ENCODE data around the gene ADARB2.

ADARB2 gene

GRCh38 chr10:1210667-1211066 lies 526.7 kb downstream of the ADARB2 start:
- no peak for TF ChIP-seq Cebpa-rat (IDR thresholded peaks at IDR 0.05)
- Histone ChIP-seq H3K27me3 (no peaks in the 10 kb centered on the region), H3K27ac (no peak overlapping the region), H3K4me3 (no peak overlapping the region), H3K4me1 (no peaks in the 10 kb centered on the region), H3K9me3 (no peaks in the 10 kb centered on the region), H3K36me3 (no peaks in the 10 kb centered on the region), H3K4me2 (no peak overlapping the region), H3K9ac (no peak overlapping the region), H4K20me1 (no peaks in the 10 kb centered on the region)

- Histone ChIP-seq H3K4me3 (no peak overlapping the region), H3K36me3 (no peaks in the 10 kb centered on the region), H3K9me3 (no peaks in the 10 kb centered on the region), H3K9ac (no peak overlapping the region), H3K4me1 (no peaks in the 10 kb centered on the region), H3K27ac (no peak overlapping the region), H4K20me1 (no peaks in the 10 kb centered on the region), H3K27me3 (no peaks in the 10 kb centered on the region), H3K4me2 (no peak overlapping the region)
- no peak for TF ChIP-seq Cebpa-rat (IDR thresholded peaks at IDR 0.05)
Measured at GRCh38 chr10:1209355-1209979, 527.9 kb downstream of the ADARB2 start.

DNA sequence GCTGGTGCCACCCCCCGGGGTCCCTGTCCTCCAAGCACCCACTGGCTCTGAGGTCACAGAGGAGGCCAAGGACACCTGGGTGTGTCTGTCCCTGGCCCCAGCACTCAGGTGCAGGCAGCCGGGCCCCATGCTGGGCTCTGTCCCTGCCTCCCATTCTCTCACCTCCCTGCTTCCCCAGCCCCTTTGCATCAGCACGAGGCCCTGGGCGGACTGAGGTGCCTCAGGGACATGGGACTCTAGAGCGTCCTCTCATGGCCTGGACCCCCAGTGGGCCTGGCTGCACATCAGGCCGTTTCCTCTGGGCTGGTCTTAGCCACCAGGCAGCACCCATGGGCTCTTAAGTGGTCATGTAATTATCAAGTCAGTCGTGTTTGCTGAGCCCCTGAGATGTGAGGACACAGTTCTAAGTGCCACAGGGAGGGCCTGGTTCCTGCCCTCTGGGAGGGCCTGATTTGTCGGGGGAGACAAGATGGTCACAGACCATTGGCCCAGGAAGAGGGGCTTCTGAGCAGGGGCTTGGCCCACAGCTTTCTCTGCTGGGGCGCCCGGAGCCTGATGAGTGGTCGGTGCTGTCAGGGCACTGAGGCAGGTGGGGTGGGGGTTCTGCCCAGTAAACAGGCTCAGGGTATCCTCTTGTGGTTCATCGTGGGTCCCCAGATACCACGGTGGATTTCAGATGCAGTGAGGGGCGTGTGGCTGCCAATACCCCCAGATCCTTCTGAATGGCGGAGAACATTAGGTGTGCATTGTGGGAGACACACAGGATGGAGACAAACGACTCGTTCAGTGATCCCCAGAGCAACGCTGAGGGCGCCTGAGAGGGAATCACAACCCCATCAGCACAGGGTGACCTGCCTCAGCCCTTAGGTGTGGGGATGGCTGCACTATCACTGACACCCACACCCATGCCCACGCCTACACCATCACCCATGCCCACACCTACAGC lies 528.7 kb downstream of the ADARB2 start:
- Histone ChIP-seq H3K27me3 (no peaks in the 10 kb centered on the region), H3K36me3 (no peaks in the 10 kb centered on the region), H3K9me3 (no peaks in the 10 kb centered on the region), H3K9ac (no peak overlapping the region), H3K27ac (no peak overlapping the region), H3K4me3 (no peak overlapping the region), H3K4me1 (no peaks in the 10 kb centered on the region), H3K4me2 (no peak overlapping the region), H4K20me1 (no peaks in the 10 kb centered on the region)
- no peak for TF ChIP-seq Cebpa-rat (IDR thresholded peaks at IDR 0.05)

- Histone ChIP-seq H3K4me3 (no peak overlapping the region), H3K27me3 (no peaks in the 10 kb centered on the region), H4K20me1 (no peaks in the 10 kb centered on the region), H3K9me3 (no peaks in the 10 kb centered on the region), H3K4me2 (no peak overlapping the region), H3K9ac (no peak overlapping the region), H3K27ac (no peak overlapping the region), H3K4me1 (no peaks in the 10 kb centered on the region), H3K36me3 (no peaks in the 10 kb centered on the region)
- TF ChIP-seq Cebpa-rat (IDR thresholded peaks at IDR 0.05) = no peak
Measured at GRCh38 chr10:1206601-1207000, 530.7 kb downstream of the ADARB2 start.

DNA sequence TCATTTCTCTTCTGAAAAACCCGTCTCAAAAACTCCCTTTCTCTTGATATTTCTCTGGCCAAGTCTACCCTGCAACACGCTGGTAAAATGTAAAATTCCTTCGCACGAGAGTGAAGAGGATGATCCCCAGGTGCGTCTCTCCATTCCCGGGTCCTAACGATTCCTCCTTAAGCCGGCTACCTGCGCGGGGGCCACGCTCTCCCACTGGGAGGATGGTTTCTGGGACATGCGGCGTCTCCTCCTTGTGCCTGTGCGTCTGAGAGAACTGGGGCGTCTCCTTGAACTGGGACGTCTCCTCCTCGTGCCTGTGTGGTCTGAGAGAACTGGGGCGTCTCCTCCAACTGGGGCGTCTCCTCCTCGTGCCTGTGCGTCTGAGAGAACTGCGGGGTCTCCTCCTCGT lies 531.2 kb downstream of the ADARB2 start:
- Histone ChIP-seq H3K9me3 (no peaks in the 10 kb centered on the region), H3K27ac (no peak overlapping the region), H3K9ac (no peak overlapping the region), H3K4me1 (no peaks in the 10 kb centered on the region), H3K36me3 (no peaks in the 10 kb centered on the region), H3K4me3 (no peak overlapping the region), H3K4me2 (no peak overlapping the region), H4K20me1 (no peaks in the 10 kb centered on the region), H3K27me3 (no peaks in the 10 kb centered on the region)
- TF ChIP-seq Cebpa-rat (IDR thresholded peaks at IDR 0.05) = no peak

GRCh38 chr10:1205450-1206030 lies 531.8 kb downstream of the ADARB2 start:
- Histone ChIP-seq H3K4me3 (no peak overlapping the region), H3K36me3 (no peaks in the 10 kb centered on the region), H3K27ac (no peak overlapping the region), H3K4me1 (no peaks in the 10 kb centered on the region), H3K9me3 (no peaks in the 10 kb centered on the region), H3K4me2 (no peak overlapping the region), H3K27me3 (no peaks in the 10 kb centered on the region), H4K20me1 (no peaks in the 10 kb centered on the region), H3K9ac (no peak overlapping the region)
- no peak for TF ChIP-seq Cebpa-rat (IDR thresholded peaks at IDR 0.05)

DNA sequence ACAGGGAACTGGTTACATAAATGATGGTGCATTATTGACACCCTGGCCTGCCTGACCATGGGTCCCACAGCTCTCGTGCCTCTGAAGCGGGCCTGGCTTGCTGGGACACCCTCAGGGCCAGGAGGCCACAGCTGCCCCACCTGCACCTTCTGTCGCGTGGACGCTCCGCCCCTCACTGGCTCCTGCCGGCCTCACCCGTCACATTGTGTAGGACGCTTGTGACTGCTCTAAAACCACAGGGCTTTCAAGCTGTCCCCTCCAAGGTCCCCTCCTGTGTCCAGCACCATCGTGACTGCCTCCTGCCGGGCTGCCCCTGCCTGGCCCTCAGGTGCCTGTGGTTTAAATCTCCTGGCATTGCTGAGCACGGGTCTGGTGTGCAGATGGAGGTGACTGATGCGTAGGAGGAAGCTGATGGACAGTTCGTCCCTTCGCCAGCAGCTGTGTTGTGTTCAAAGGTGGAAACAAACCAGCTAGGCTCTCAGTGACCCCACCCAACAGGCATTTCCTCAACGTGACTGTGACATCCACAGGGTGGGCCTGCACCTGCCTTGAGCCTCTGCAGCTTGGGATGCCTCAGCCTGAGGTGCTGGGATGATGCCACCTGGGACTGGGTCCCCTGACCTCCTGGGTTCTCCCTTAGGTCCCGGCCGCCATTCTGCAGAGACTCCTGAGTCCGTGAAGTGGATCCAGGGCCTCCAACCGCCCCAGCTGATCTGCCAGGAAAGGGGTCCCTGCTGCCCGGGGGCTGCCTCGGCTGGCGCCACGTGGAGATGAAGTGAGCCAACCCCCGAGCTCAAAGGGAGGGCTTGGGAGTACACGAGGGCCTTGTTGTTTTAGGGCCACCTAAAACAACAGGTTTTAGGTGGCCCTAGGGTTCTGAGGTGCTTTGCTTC lies 532.6 kb downstream of the ADARB2 start:
- Histone ChIP-seq H4K20me1 (no peaks in the 10 kb centered on the region), H3K36me3 (no peaks in the 10 kb centered on the region), H3K4me3 (no peak overlapping the region), H3K27me3 (no peaks in the 10 kb centered on the region), H3K9ac (no peak overlapping the region), H3K4me2 (no peak overlapping the region), H3K27ac (no peak overlapping the region), H3K4me1 (no peaks in the 10 kb centered on the region), H3K9me3 (no peaks in the 10 kb centered on the region)
- no peak for TF ChIP-seq Cebpa-rat (IDR thresholded peaks at IDR 0.05)

- Histone ChIP-seq H3K4me3 (no peak overlapping the region), H3K4me2 (no peak overlapping the region), H3K36me3 (no peaks in the 10 kb centered on the region), H3K27ac (no peak overlapping the region), H4K20me1 (no peaks in the 10 kb centered on the region), H3K9me3 (no peaks in the 10 kb centered on the region), H3K9ac (no peak overlapping the region), H3K4me1 (no peaks in the 10 kb centered on the region), H3K27me3 (no peaks in the 10 kb centered on the region)
- no peak for TF ChIP-seq Cebpa-rat (IDR thresholded peaks at IDR 0.05)
Measured at GRCh38 chr10:1203704-1204103, 533.6 kb downstream of the ADARB2 start.

- Histone ChIP-seq H3K27me3 (no peaks in the 10 kb centered on the region), H3K4me1 (no peaks in the 10 kb centered on the region), H3K27ac (no peak overlapping the region), H3K4me2 (no peak overlapping the region), H3K36me3 (no peaks in the 10 kb centered on the region), H3K9me3 (no peaks in the 10 kb centered on the region), H4K20me1 (no peaks in the 10 kb centered on the region), H3K4me3 (no peak overlapping the region), H3K9ac (no peak overlapping the region)
- no peak for TF ChIP-seq Cebpa-rat (IDR thresholded peaks at IDR 0.05)
Measured at GRCh38 chr10:1203216-1203615, 534.1 kb downstream of the ADARB2 start.

Measured in BLaER1 (cell line).